GM19351 (cell line): ENCODE measurements around the gene LRCH1.
"Not testable (repeated sequence)": the region's sequence is repeated elsewhere in the genome, so short reads cannot be mapped to it uniquely, and the experiment has no call there.

Experiments used
- ATAC-seq: cut with Tn5 transposase; IDR thresholded peaks from one replicate; pipeline ENCODE4 v1.9.1; 2021; ENCODE audit warnings: mild to moderate bottlenecking, moderate library complexity; ENCODE audit not compliant: unreplicated experiment

Gene LRCH1

GRCh38 chr13:46745706-46746105 lies 192.7 kb downstream of the LRCH1 start:
- no peak for ATAC-seq

GRCh38 chr13:46747031-46747820 lies 194.3 kb downstream of the LRCH1 start:
- no peak for ATAC-seq

GRCh38 chr13:46748300-46748699 lies 195.3 kb downstream of the LRCH1 start:
- no peak for ATAC-seq

DNA sequence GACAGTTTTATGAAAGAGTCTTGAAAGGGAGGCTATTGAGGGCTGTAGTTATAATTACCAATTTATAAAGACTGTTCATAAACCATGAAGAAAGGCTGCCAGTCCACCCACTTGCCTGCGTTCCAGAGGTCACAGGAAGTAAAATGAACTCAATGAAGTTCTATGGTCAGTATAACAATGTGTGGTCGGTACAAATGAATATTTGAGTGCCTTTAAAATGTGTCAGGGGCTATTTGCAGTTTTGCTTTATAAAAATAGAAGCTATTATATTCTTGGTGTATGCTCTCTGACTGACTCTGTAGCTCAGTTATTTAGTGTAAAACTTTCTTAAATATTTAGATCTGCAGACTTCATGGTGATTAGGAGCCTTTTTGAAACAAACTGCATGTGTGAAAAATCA lies 197.0 kb downstream of the LRCH1 start:
- no peak for ATAC-seq

DNA sequence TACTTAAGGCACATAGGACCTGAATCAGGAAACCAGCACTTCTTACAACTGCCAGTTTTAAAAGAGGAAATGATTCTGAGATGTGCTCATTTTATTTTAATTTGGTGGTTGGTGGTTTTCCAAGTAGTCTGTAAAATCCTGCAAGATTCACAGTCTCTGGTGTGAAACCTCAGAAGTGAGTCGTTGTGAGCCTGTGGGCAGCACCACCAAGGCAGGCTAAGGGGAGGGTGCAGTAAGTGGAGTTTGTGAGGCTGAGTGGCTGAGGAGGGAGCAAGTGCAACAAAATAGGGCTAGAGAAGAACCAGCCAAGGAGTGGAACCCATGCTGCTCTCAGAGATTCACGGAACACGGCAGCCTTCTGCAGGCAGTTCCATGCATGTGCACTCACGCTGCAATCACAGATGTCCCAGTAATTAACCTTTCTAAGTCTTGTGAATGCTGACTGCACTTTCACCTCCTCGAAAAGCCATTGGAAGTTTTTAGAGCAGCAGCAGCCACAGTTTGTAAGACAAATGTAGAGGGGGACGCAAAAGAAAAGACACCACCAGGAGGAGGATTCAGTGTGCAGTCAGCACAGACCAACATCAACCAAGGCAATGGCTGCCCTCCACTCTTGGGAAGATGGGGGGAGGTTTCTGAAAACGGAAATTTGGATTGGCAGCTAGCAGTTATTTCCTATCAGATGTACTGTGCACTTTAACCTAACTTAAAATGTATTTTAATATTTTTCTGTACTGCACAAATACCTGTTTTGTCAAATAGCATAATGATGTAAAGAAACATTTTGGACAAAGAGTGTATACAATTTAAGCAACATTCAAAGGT lies 199.1 kb downstream of the LRCH1 start:
- ATAC-seq = peak; percentile 88

GRCh38 chr13:46753137-46753536 lies 200.2 kb downstream of the LRCH1 start:
- no peak for ATAC-seq

DNA sequence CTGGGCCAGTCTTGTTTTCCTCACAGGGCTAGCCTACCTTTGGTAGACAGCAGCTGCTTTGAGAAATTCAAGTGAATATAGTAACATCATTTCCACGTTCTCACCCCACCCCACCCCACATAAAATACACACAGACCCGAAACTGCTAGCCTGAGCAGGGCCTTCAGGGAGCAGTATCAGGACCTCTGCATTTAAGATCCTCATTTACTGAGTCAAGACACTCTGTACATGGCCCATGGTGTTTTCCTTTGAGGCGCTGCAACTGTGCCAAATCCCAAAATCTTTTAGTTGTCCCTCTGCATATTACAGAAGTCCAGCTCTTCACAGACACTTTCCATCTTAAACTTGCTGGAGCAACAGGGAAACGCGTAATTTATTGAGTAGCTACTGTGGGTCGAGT lies 200.9 kb downstream of the LRCH1 start:
- no peak for ATAC-seq

- no peak for ATAC-seq
Observed at GRCh38 chr13:46754812-46755211, 201.8 kb downstream of the LRCH1 start.

DNA sequence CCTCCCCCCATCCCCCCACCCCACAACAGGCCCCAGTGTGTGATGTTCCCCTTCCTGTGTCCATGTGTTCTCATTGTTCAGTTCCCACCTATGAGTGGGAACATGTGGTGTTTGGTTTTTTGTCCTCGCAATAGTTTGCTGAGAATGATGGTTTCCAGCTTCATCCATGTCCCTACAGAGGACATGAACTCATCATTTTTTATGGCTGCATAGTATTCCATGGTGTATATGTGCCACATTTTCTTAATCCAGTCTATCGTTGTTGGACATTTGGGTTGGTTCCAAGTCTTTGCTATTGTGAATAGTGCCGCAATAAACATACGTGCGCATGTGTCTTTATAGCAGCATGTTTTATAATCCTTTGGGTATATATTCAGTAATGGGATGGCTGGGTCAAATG lies 202.5 kb downstream of the LRCH1 start:
- not testable (repeated sequence) for ATAC-seq

- no peak for ATAC-seq
Observed at GRCh38 chr13:46756977-46757376, 204.0 kb downstream of the LRCH1 start.

GRCh38 chr13:46757640-46758039 lies 204.7 kb downstream of the LRCH1 start:
- ATAC-seq = no peak

- no peak for ATAC-seq
Observed at GRCh38 chr13:46759846-46760245, 206.9 kb downstream of the LRCH1 start.

DNA sequence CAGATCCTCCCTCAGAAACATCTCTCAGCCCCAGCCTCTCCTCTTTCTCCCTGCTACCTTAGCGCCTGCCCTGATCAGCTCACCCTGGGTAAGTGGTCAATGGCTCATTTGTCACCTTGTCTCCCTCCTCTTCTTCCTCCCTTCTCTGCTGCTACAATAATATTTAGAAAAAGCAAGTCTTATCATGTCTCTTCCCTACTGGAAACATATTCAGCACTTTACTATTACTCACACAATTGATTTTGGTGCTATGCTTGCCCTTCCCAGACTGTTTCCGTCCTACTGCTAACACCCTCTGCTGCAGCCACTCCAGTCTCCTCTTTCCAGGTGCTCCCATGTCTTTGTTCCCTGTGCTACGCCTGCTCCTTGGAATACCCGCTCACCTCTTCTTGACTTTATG lies 208.2 kb downstream of the LRCH1 start:
- ATAC-seq = no peak

- ATAC-seq = no peak
Observed at GRCh38 chr13:46761866-46762265, 208.9 kb downstream of the LRCH1 start.

DNA sequence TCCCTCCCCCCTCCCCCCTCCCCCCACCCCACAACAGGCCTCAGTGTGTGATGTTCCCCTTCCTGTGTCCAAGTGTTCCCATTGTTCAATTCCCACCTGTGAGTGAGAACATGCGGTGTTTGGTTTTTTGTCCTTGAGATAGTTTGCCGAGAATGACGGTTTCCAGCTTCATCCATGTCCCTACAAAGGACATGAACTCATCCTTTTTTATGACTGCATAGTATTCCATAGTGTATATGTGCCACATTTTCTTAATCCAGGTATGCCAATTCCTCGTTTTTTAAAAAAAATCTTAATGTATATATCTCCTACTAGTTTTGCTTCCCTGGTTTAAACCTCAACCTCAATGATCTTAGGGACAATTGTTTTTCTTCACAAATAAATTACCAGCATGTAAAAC lies 217.0 kb downstream of the LRCH1 start:
- ATAC-seq = not testable (repeated sequence)

DNA sequence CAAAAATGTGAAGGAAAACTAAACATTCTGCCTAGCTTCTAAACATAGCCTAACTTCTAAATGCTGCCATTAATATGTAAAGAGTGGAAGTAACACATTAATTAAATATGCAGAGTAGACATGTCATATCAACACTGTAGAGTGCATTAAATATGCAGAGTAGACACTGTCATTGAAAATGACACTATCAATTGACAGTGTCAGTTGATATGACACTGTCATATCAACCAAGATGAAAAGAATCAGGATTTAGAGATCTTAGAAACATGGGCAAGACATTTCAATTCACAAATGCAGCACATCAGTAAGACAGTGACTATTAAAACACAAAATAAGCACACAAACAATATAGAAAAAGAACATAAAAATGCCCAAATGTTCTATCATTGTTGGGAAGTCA lies 218.7 kb downstream of the LRCH1 start:
- no peak for ATAC-seq

- no peak for ATAC-seq
Observed at GRCh38 chr13:46773541-46773940, 220.6 kb downstream of the LRCH1 start.

DNA sequence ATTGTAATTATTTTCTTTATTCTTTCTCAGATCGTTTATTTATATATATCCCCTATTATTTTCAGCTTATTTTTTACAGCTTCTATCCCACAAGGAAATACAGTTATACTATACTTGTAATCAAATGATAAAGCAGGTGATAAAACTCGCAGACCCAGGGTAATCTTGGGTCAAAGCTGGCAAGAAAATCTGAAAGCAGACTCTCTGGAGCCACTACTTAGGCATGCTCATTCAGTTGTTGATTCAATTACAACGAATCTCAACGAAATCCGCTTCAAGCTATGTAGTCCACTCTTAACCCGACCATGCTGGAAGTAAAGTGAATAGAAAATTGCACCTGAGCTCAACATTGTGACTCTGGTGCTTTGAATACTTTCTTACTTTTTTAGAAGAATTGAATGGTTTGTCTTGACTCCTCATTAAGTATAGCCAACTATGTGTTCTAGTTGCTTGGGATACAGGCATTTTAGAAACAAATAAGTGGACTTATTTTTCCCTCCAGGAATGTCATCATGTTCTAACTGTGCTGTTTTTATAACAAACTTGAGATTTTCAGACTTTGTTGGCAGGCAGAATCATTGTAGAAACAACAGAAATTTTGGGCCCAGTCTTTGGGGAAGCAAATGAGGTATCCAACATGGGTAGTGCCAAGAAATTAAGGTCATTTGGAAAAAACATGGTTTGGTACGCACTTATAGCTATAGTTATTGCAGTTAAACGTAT lies 222.6 kb downstream of the LRCH1 start:
- no peak for ATAC-seq

- no peak for ATAC-seq
Observed at GRCh38 chr13:46778095-46778494, 225.1 kb downstream of the LRCH1 start.

DNA sequence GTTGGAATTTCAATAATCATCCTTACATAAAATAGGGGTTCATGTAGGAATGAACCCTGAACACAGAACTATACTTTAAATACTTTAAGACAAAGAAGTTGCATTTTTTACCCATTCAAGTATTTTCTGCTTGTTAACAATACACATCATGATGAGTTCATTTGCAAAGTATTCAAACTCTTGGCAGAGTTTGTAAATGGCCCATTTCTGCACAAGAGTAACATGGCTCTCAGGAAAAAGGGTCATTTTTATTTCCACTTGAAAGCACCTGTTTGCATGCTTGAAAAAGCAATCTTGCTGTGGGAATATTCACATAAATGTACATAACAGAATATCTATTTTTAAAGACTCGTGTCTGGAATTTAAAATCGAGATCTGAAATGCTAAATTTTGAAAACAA lies 225.9 kb downstream of the LRCH1 start:
- ATAC-seq = no peak

DNA sequence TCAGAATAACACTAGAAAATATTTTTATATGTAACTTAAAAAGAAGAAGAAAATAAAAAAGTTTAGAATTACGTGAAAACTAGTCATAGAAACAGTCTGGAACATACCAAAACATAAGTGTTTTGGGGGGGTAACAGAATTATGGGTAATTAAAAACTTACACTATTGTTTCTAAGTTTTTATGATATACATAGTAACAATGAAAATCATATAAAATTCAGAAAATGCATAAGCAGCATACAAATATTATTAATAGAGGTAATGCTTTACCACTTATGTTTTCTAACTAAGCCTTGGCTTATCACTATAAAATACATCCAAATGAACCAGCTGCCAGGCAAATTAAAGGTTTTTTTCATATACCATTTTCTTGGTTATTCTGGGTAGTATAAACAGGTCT lies 229.1 kb downstream of the LRCH1 start:
- no peak for ATAC-seq

GRCh38 chr13:46782691-46783090 lies 229.7 kb downstream of the LRCH1 start:
- no peak for ATAC-seq
